Astrocyte (in vitro differentiated cells and primary cell): ENCODE measurements around the gene DSCAM.

Source experiments
- EZH2 ChIP-seq: IDR thresholded peaks from 2 replicates; pipeline ENCODE4 v1.6.1; 2012; ENCODE audit warnings: mild to moderate bottlenecking, low read length, inconsistent platforms; ENCODE audit not compliant: insufficient read depth
- TF ChIP-seq, protein P1 (sequence below): IDR thresholded peaks from 2 replicates; pipeline ENCODE4 v1.5.1; 2011; ENCODE audit warnings: low read depth, mild to moderate bottlenecking, inconsistent platforms, low read length, moderate library complexity; ENCODE audit not compliant: insufficient read depth

DNA sequence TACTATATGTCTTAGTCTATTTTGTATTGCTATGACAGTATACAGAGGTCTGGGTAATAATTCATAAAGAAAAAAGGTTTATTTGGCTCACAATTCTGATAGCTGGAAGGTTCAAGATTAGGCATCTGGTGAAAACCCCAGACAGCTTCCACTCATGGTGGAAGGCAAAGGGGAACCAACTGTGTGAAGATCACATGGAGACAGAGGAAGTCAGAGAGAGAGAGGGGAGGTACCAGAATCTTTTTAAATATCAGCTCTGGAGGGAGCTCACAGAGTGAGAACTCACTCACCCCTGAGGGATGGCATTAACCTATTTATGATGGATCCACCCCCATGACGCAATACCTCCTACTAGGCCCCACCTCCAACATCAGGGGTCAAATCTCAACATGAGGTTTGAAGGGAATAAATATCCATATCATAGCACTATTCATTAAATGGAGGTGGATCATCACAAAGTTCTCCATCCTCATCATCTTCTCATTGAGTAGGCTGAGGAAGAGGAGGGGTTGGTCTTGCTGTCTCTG, 290.5 kb downstream of the DSCAM start:
- TF ChIP-seq, protein P1, sequence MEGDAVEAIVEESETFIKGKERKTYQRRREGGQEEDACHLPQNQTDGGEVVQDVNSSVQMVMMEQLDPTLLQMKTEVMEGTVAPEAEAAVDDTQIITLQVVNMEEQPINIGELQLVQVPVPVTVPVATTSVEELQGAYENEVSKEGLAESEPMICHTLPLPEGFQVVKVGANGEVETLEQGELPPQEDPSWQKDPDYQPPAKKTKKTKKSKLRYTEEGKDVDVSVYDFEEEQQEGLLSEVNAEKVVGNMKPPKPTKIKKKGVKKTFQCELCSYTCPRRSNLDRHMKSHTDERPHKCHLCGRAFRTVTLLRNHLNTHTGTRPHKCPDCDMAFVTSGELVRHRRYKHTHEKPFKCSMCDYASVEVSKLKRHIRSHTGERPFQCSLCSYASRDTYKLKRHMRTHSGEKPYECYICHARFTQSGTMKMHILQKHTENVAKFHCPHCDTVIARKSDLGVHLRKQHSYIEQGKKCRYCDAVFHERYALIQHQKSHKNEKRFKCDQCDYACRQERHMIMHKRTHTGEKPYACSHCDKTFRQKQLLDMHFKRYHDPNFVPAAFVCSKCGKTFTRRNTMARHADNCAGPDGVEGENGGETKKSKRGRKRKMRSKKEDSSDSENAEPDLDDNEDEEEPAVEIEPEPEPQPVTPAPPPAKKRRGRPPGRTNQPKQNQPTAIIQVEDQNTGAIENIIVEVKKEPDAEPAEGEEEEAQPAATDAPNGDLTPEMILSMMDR: no peak
- TF ChIP-seq EZH2: no peak
